ENCODE measurements around the gene AKIRIN1.
"Not testable (repeated sequence)": the region's sequence is repeated elsewhere in the genome, so short reads cannot be mapped to it uniquely, and the experiment has no call there.

DNA sequence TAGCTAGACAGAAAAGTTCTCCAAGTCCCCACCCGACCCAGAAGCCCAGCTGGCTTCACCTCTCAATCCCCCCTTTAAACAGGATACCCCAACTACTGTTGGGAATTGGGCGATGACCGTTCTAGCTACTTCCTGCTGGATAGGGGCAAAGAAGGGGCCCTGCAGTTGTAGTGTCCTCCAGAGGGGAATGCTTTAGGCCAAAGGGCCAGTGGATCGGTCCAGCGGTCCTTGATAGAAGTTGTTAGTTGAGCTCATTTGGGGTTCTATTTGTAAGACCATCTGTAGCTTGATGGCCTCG lies 12.9 kb upstream of the AKIRIN1 start:
- TF ChIP-seq, protein P1, sequence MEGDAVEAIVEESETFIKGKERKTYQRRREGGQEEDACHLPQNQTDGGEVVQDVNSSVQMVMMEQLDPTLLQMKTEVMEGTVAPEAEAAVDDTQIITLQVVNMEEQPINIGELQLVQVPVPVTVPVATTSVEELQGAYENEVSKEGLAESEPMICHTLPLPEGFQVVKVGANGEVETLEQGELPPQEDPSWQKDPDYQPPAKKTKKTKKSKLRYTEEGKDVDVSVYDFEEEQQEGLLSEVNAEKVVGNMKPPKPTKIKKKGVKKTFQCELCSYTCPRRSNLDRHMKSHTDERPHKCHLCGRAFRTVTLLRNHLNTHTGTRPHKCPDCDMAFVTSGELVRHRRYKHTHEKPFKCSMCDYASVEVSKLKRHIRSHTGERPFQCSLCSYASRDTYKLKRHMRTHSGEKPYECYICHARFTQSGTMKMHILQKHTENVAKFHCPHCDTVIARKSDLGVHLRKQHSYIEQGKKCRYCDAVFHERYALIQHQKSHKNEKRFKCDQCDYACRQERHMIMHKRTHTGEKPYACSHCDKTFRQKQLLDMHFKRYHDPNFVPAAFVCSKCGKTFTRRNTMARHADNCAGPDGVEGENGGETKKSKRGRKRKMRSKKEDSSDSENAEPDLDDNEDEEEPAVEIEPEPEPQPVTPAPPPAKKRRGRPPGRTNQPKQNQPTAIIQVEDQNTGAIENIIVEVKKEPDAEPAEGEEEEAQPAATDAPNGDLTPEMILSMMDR (IDR thresholded peaks at IDR 0.05): not testable (repeated sequence)
- TF ChIP-seq POLR2A (IDR thresholded peaks at IDR 0.05): not testable (repeated sequence)
